Keratinocyte (primary cell): ENCODE data around the gene MRPL57.

Source experiments
- EZH2 ChIP-seq: IDR thresholded peaks from one replicate; pipeline ENCODE4 v1.6.1; 2012; ENCODE audit warnings: inconsistent platforms, mild to moderate bottlenecking, low read length, moderate library complexity
- TF ChIP-seq, protein P1 (sequence below), 3 experiments: IDR thresholded peaks in 1 of 3; conservative IDR thresholded peaks in 1 of 3; optimal IDR thresholded peaks in 1 of 3; 2 replicates in 2 of 3; 3 replicates in 1 of 3; pipeline versions ENCODE3 to v1.5.1; 2011; ENCODE audit warnings: low read length in 3 of 3, mild to moderate bottlenecking in 3 of 3, moderate library complexity in 2 of 3, control low read depth in 1 of 3, inconsistent platforms in 1 of 3; ENCODE audit not compliant: insufficient read depth in 2 of 3; ENCODE audit errors: extremely low read depth in 1 of 3

DNA sequence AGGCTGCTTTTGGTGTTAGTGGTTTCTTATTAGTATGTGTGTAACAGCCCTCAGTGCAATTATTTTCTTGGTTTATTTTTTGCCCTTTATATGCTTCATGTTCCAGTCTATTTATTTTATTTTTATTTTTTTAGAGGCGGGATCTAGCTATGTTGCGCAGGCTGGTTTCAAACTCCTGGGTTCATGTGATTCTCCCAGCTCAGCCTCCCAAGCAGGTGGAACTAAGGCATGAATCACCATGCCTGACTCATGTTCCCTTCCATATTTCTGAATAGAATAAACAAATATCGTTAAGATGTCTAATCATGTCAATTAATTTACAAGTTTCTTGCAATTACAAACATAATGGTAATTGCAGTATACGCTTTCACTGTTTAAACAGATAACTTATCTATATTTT lies 11.8 kb upstream of the MRPL57 start:
- TF ChIP-seq, protein P1, sequence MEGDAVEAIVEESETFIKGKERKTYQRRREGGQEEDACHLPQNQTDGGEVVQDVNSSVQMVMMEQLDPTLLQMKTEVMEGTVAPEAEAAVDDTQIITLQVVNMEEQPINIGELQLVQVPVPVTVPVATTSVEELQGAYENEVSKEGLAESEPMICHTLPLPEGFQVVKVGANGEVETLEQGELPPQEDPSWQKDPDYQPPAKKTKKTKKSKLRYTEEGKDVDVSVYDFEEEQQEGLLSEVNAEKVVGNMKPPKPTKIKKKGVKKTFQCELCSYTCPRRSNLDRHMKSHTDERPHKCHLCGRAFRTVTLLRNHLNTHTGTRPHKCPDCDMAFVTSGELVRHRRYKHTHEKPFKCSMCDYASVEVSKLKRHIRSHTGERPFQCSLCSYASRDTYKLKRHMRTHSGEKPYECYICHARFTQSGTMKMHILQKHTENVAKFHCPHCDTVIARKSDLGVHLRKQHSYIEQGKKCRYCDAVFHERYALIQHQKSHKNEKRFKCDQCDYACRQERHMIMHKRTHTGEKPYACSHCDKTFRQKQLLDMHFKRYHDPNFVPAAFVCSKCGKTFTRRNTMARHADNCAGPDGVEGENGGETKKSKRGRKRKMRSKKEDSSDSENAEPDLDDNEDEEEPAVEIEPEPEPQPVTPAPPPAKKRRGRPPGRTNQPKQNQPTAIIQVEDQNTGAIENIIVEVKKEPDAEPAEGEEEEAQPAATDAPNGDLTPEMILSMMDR (optimal IDR thresholded peaks at IDR 0.05 in 1 of 3, IDR thresholded peaks at IDR 0.05 in 1 of 3, conservative IDR thresholded peaks at IDR 0.05 in 1 of 3; ENCODE audit: extremely low read depth in 1 of 3, insufficient read depth in 2 of 3, low read length in 3 of 3), result no peak
- no peak for TF ChIP-seq EZH2
